ENCODE results near the gene CDCA4.

Gene CDCA4

DNA sequence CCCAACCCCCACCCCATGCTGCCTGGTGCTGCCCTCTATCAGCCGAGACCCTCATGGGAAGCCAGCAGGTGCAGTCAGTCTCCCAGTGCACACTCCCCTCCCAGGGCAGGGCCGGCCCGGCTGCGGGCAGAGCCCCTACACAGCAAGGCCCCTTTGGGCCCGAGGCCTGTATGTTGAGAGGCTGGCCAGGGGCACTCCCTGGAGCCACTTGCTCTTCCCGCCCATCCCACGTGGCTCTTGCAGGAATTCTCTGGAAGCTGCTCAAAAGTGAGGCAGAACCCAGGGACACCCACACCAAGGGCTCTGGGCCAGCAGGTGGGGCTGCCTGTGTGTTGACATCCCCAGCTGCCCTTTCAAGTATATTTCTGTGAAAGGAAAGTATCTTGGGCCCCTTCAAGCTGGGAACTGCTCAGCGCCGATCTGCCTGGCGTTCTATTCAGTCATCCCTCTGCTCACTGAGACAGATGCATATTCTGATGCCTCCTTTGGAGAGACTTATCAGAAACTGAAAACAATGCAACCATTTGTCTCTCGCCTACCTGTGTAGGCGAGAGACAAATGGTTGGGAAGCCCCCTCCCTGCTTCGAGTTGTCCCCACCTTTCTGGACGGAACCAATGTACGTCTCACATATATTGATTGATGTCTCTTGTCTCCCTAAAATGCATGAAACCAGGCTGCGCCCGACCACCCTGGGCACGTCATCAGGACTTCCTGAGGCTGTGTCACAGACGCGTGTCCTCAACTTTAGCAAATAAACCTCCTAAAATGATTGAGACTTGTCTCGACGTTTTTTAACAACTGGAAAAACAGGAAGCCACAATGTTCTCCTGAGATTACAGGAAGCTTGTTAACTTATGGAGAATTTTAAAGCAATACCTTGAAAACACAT, 38.4 kb upstream of the CDCA4 start:
- Histone ChIP-seq H4K20me1 (ENCODE audit: low read depth, low read length) (no peaks in the 10 kb centered on the region), H3K9me2 (replicated peaks; ENCODE audit: insufficient read depth, low read length) (no peaks in the 10 kb centered on the region), H3K79me2 (ENCODE audit: insufficient read depth, low read length) (no peaks in the 10 kb centered on the region), H3K4me3 (ENCODE audit: insufficient read depth, low read length, poor library complexity, severe bottlenecking) (no peak overlapping the region), H3F3A (ENCODE audit: insufficient read depth) (no peaks in the 10 kb centered on the region), H3K27ac (ENCODE audit: low read depth, low read length) (no peak overlapping the region), H3K4me2 (ENCODE audit: low read depth, low read length, poor library complexity, severe bottlenecking) (no peak overlapping the region), H3K9ac (ENCODE audit: low read length) (no peak overlapping the region), H3K36me3 (ENCODE audit: low read length) (no peaks in the 10 kb centered on the region), H3K27me3 (ENCODE audit: low read length) (no peaks in the 10 kb centered on the region), H3K9me3 (ENCODE audit: insufficient read depth, low read length) (no peaks in the 10 kb centered on the region), H2AFZ (ENCODE audit: low read depth, low read length, severe bottlenecking) (no peak overlapping the region)
- no peak for TF ChIP-seq EZH2phosphoT487 (conservative IDR thresholded peaks at IDR 0.05; ENCODE audit: low read length)
- TF ChIP-seq, protein P1, sequence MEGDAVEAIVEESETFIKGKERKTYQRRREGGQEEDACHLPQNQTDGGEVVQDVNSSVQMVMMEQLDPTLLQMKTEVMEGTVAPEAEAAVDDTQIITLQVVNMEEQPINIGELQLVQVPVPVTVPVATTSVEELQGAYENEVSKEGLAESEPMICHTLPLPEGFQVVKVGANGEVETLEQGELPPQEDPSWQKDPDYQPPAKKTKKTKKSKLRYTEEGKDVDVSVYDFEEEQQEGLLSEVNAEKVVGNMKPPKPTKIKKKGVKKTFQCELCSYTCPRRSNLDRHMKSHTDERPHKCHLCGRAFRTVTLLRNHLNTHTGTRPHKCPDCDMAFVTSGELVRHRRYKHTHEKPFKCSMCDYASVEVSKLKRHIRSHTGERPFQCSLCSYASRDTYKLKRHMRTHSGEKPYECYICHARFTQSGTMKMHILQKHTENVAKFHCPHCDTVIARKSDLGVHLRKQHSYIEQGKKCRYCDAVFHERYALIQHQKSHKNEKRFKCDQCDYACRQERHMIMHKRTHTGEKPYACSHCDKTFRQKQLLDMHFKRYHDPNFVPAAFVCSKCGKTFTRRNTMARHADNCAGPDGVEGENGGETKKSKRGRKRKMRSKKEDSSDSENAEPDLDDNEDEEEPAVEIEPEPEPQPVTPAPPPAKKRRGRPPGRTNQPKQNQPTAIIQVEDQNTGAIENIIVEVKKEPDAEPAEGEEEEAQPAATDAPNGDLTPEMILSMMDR (IDR thresholded peaks at IDR 0.05; ENCODE audit: insufficient read depth, low read length, poor library complexity, severe bottlenecking) = no peak

DNA sequence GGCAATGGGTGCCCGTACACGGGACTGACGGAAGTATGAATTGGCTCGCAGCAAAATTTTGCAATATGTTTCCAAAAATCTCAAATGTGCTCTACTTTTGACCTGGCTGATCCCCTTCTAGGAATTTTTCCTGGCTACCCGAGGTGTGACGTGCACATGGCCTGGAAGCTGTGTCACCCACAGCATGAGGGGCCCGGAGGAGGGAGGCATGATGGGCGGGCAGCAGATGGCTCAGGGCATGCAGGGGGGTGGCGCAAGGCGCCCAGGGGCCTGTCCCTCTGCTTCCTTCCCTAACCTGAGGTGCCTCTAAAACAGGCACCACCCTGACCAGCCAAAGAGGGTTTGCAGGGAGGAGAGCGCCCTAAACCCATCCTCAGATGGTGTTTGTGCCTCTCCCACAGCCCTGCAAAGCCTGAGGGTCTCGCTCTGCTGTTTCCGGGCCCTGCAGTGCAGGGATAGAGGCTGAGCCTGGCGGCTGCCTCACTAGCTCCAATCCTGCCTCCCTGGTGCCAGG, 37.7 kb upstream of the CDCA4 start:
- Histone ChIP-seq H3K9ac (ENCODE audit: low read length) (no peak overlapping the region), H3K4me2 (ENCODE audit: low read depth, low read length, poor library complexity, severe bottlenecking) (no peak overlapping the region), H2AFZ (ENCODE audit: low read depth, low read length, severe bottlenecking) (no peak overlapping the region)

DNA sequence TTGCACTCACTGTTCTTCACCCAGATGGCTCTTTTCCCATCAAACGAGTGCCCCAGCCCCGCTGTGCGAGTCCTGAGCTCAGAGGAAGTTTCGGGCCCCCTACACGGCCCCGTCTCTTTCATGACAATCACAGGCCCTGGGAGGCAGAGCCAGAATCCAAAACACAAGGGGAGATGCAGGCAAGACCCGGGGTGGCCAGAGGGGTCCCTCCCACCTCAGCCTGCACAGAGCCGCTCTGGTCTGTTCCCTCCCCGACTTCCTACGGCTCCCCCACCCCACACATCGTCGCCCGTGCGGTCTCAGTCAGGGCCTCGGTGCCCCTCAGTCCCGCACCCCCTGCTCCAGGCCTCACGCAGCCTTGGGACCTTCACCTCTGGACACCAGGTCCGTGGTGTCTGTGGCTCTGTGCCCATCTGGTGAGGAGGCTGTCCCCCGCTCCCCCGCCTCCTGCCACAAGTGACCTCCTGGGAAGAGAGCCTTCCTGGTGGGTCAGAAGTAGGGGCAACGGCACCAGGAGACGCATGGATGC, 35.5 kb upstream of the CDCA4 start:
- H4K20me1 ChIP-seq (ENCODE audit: low read depth, low read length) = no peaks in the 10 kb centered on the region

More for the DNA sequence above, 37.7 kb upstream of the CDCA4 start:
- Histone ChIP-seq H3K9me2 (replicated peaks; ENCODE audit: insufficient read depth, low read length) (no peaks in the 10 kb centered on the region), H3K36me3 (ENCODE audit: low read length) (no peaks in the 10 kb centered on the region), H3K79me2 (ENCODE audit: insufficient read depth, low read length) (no peaks in the 10 kb centered on the region), H3K4me3 (ENCODE audit: insufficient read depth, low read length, poor library complexity, severe bottlenecking) (no peak overlapping the region), H3K27ac (ENCODE audit: low read depth, low read length) (no peak overlapping the region), H3K27me3 (ENCODE audit: low read length) (no peaks in the 10 kb centered on the region), H3K9me3 (ENCODE audit: insufficient read depth, low read length) (no peaks in the 10 kb centered on the region), H3F3A (ENCODE audit: insufficient read depth) (no peaks in the 10 kb centered on the region), H4K20me1 (ENCODE audit: low read depth, low read length) (no peaks in the 10 kb centered on the region)
- TF ChIP-seq, protein P1 (IDR thresholded peaks at IDR 0.05; ENCODE audit: insufficient read depth, low read length, poor library complexity, severe bottlenecking) = no peak
- no peak for TF ChIP-seq EZH2phosphoT487 (conservative IDR thresholded peaks at IDR 0.05; ENCODE audit: low read length)

More for the DNA sequence above, 35.5 kb upstream of the CDCA4 start:
- no peaks in the 10 kb centered on the region for H3K27me3 ChIP-seq (ENCODE audit: low read length)
- no peak overlapping the region for H2AFZ ChIP-seq (ENCODE audit: low read depth, low read length, severe bottlenecking)
- no peaks in the 10 kb centered on the region for H3K36me3 ChIP-seq (ENCODE audit: low read length)
- H3K79me2 ChIP-seq (ENCODE audit: insufficient read depth, low read length) = no peaks in the 10 kb centered on the region
- no peaks in the 10 kb centered on the region for H3K9me3 ChIP-seq (ENCODE audit: insufficient read depth, low read length)
- H3K27ac ChIP-seq (ENCODE audit: low read depth, low read length) = no peak overlapping the region
- no peak overlapping the region for H3K4me2 ChIP-seq (ENCODE audit: low read depth, low read length, poor library complexity, severe bottlenecking)
- no peaks in the 10 kb centered on the region for H3F3A ChIP-seq (ENCODE audit: insufficient read depth)
- no peak overlapping the region for H3K9ac ChIP-seq (ENCODE audit: low read length)
- H3K4me3 ChIP-seq (ENCODE audit: insufficient read depth, low read length, poor library complexity, severe bottlenecking) = no peak overlapping the region
- TF ChIP-seq, protein P1 (IDR thresholded peaks at IDR 0.05; ENCODE audit: insufficient read depth, low read length, poor library complexity, severe bottlenecking) = no peak
- no peak for TF ChIP-seq EZH2phosphoT487 (conservative IDR thresholded peaks at IDR 0.05; ENCODE audit: low read length)
- H3K9me2 ChIP-seq (replicated peaks; ENCODE audit: insufficient read depth, low read length) = no peaks in the 10 kb centered on the region
